ENCODE measurements around the gene DIS3L2.
"Not testable (repeated sequence)": the region's sequence is repeated elsewhere in the genome, so short reads cannot be mapped to it uniquely, and the experiment has no call there.

Gene DIS3L2

GRCh38 chr2:232013701-232014353 lies 52.3 kb downstream of the DIS3L2 start:
- DNase-seq (ENCODE audit: low spot score) = no peak

- DNase-seq (ENCODE audit: low spot score) = no peak
Observed at GRCh38 chr2:232014681-232015080, 53.2 kb downstream of the DIS3L2 start.

- no peak for DNase-seq (ENCODE audit: low spot score)
Observed at GRCh38 chr2:232018181-232018580, 56.7 kb downstream of the DIS3L2 start.

GRCh38 chr2:232022718-232023117 lies 61.2 kb downstream of the DIS3L2 start:
- no peak for DNase-seq (ENCODE audit: low spot score)

GRCh38 chr2:232023426-232023825 lies 61.9 kb downstream of the DIS3L2 start:
- no peak for DNase-seq (ENCODE audit: low spot score)

- no peak for DNase-seq (ENCODE audit: low spot score)
Observed at GRCh38 chr2:232024457-232024856, 62.9 kb downstream of the DIS3L2 start.

- DNase-seq (ENCODE audit: low spot score) = no peak
Observed at GRCh38 chr2:232026910-232027309, 65.4 kb downstream of the DIS3L2 start.

GRCh38 chr2:232027530-232027929 lies 66.0 kb downstream of the DIS3L2 start:
- no peak for DNase-seq (ENCODE audit: low spot score)

- no peak for DNase-seq (ENCODE audit: low spot score)
Observed at GRCh38 chr2:232028071-232028470, 66.6 kb downstream of the DIS3L2 start.

GRCh38 chr2:232028631-232029030 lies 67.1 kb downstream of the DIS3L2 start:
- DNase-seq (ENCODE audit: low spot score) = no peak

- no peak for DNase-seq (ENCODE audit: low spot score)
Observed at GRCh38 chr2:232029346-232029745, 67.8 kb downstream of the DIS3L2 start.

GRCh38 chr2:232030229-232030628 lies 68.7 kb downstream of the DIS3L2 start:
- DNase-seq (ENCODE audit: low spot score) = peak; percentile 10

GRCh38 chr2:232035292-232035691 lies 73.8 kb downstream of the DIS3L2 start:
- not testable (repeated sequence) for DNase-seq (ENCODE audit: low spot score)

GRCh38 chr2:232036876-232037275 lies 75.4 kb downstream of the DIS3L2 start:
- not testable (repeated sequence) for DNase-seq (ENCODE audit: low spot score)

- DNase-seq (ENCODE audit: low spot score) = no peak
Observed at GRCh38 chr2:232038251-232038880, 76.9 kb downstream of the DIS3L2 start.

GRCh38 chr2:232038881-232039485 lies 77.5 kb downstream of the DIS3L2 start:
- DNase-seq (ENCODE audit: low spot score) = no peak

- DNase-seq (ENCODE audit: low spot score) = no peak
Observed at GRCh38 chr2:232042911-232043574, 81.5 kb downstream of the DIS3L2 start.

- no peak for DNase-seq (ENCODE audit: low spot score)
Observed at GRCh38 chr2:232043966-232044365, 82.5 kb downstream of the DIS3L2 start.

GRCh38 chr2:232049350-232049749 lies 87.8 kb downstream of the DIS3L2 start:
- no peak for DNase-seq (ENCODE audit: low spot score)

- DNase-seq (ENCODE audit: low spot score) = no peak
Observed at GRCh38 chr2:232052591-232052990, 91.1 kb downstream of the DIS3L2 start.

- no peak for DNase-seq (ENCODE audit: low spot score)
Observed at GRCh38 chr2:232053777-232054176, 92.3 kb downstream of the DIS3L2 start.

GRCh38 chr2:232058063-232058877 lies 96.8 kb downstream of the DIS3L2 start:
- DNase-seq (ENCODE audit: low spot score) = no peak
